NCI-H2196 (cell line): ENCODE results near the gene LRRC7.

Source experiments
- DNase-seq: peaks from one replicate; lab custom pipeline; 2025; ENCODE audit not compliant: unreplicated experiment; lab: John Stamatoyannopoulos, UW

Gene LRRC7

DNA sequence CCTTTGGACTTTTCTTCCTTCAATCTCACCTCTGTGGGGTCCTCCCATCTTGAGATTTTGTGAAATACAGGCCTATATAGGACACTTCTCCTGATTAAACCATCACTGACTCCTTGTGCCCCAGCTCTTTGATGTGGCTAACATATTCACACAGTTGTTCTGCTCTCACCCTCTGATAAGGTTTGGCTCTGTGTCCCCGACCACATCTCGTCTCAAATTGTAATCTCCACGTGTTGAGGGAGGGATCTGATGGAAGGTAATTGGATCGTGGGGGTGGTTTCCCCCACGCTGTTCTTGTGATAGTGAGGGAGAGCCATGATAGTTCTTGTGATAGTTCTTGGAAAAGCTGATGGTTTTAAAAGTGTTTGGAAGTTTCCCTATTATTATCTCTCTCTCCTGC lies 19.7 kb downstream of the LRRC7 start:
- no peak for DNase-seq

DNA sequence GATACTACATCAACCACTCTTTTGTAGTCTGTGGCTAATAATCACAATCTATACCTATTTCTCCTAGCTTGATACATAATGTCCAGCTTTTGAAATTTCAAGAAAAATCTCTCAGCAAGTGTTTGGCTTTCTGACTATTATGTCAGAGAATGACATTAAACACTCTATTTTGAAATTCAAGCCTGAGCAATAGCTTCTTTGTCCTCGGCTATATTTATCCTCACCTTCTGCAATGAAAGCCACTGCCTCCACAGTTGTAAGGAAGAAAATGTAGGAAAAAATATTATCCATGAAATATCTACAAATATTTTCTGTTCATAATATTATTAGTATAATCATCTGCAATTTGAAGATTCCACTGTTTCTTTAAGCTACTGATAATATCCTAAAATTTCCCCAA lies 22.1 kb downstream of the LRRC7 start:
- no peak for DNase-seq

DNA sequence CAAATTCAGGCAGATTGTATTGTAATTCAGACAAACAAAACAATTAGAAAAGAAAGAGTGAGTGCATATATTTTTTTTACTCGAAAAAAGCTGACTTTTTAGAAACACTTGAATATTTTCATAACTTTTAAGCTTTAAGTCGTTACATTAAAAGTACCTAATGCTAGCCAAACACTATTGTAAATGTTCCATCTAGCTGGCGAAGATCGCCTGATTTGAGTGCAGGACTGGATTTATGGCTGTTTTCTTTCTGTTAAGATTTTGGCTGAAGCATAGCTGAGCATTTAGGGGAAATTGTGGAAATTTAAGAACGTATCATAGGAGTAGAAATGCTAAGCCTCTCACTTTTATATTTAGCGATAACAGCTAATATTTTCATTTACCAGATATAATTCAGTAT lies 24.6 kb downstream of the LRRC7 start:
- no peak for DNase-seq

DNA sequence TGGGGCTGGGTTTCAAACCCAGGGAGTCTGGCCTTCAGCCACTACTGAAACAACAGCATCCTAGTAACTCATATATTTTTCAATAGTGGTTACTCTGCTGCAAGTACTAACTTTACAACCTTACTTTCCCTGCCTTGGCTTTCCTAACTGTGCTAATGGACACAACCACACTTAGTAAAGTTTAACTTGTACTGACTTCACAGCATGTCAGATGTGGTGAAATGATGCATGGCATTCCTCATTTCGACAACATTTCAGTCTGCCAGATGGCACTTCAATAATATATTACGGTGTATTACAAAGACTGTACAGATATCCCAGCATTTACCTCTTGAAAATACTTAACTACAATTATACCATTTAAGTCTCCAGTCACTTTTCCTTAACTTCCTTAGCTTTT lies 27.8 kb downstream of the LRRC7 start:
- no peak for DNase-seq

DNA sequence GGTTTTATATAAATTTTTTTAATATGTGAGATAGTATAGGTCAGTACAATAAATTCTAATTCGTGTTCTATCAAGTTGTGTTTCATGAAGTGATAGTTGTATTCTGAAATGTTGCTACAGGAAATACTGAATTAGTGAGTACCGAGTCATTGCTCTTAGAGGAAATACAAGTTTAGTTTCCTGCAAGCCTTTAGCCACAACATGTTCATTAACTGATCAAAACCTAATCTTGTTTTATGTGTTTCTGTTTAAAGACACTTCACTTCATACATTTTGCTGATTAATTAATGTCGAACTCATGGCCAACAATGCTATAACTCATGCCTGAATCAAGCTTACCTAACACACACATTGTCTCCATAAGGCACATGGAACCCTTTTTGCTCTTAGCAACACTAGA lies 43.6 kb downstream of the LRRC7 start:
- no peak for DNase-seq

DNA sequence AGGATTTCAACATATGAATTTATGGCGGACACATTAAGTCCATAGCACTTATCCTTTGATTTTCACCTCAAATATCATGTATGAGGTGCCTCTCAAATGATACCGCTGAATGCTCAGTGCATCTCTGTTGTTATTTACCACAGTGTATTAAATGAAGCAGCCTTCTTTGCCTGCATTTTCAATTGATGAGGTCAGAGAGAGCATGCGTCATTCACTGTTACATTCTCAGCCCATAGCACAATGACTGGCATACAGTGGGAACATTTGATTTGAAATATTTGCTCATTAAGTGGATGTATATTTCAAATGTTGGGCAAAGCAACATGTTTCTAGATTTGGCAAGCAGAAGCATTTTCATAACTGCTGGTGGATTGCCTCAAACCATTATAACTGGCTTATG lies 45.7 kb downstream of the LRRC7 start:
- no peak for DNase-seq

DNA sequence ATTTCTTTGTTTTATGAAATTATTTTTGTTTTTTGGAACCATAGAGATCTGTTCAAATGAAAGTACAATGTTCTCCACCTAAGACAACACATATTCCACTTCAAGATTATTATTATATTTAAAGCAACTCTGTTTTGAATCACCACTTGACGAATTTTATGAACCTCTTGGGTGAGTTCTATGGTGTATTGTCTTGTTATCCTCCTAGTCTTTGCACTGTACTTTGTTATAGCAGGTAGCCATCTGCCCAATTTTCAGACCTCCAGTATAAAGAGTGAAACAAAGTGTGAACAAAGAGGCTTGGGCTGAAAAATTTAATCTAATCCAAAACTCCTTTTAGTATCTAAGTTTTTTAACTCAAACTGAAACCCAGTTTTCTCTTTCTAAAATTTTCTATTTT lies 71.0 kb downstream of the LRRC7 start:
- DNase-seq, result no peak

DNA sequence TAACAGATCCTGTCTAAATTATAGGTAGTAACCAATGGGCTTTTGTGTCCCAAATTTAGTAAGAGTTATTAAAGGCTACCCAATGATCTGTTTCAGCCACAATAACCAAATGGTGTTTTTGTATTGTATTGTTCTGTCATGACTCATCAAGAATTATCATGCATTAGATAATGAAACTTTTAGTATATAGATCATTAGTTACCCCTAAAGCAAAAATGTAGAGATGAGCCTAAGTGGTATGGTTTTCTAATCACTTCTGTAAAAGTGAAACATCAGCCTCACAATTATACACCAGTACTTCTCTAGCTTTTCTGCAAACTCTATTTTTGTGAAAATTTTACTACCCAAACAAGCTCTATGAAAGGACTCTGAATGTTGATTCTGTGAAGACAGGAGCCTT lies 71.4 kb downstream of the LRRC7 start:
- DNase-seq, result peak; percentile 8

DNA sequence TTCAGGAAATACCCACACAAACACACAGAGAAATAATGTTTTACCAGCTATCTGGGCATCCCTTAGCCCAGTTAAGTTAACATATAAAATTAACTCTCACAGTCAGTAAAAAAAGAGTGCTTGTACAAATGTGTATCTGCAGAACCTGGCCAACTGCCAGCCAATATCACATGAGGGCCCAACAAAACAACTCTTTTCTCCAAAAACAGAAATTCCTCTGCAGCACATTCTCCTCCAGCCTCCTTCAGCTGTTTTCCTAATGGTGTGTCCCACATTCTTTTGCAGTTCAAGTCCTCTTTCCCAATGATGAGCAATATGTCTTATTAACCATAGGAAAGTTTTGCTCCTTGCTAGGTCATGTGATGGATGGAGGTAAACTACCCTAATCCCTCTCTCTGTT lies 75.5 kb downstream of the LRRC7 start:
- DNase-seq, result no peak

DNA sequence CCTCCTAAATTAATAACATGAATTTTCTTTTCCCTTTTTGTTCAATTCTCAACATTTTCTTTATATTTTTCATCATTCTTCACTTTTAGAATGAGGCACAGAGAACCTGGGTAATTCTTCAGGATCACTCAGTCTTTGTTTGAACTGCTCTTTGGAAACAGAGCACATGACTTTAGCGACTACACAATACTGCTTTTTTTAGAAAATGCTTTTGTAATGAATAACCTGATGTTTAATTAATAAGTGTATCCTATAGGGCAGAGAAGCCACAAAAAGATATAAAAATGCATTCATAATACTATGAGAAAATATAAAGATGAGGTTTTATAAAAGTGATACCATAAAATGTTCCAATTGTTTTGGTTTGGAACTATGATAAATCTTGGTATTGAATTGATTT lies 77.8 kb downstream of the LRRC7 start:
- no peak for DNase-seq

DNA sequence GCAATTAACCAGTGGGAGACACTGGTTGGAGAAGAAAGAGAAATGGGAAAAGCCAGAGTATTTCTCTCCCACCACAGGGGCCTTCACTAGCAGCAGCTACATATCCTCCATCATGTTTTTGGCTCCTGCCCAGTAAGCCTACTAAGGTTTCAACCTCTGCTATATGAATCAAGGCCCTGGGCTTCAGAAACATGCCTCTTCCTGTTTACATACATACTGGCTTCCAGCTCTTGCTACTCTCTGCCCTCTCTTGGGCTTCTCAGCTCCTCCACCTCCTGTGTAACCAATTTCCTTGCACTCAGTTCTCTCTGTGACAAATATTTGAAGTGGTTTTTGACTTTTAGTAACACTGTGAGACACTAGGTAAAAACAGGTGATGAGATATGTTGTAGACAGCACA lies 80.8 kb downstream of the LRRC7 start:
- peak; percentile 31 for DNase-seq

DNA sequence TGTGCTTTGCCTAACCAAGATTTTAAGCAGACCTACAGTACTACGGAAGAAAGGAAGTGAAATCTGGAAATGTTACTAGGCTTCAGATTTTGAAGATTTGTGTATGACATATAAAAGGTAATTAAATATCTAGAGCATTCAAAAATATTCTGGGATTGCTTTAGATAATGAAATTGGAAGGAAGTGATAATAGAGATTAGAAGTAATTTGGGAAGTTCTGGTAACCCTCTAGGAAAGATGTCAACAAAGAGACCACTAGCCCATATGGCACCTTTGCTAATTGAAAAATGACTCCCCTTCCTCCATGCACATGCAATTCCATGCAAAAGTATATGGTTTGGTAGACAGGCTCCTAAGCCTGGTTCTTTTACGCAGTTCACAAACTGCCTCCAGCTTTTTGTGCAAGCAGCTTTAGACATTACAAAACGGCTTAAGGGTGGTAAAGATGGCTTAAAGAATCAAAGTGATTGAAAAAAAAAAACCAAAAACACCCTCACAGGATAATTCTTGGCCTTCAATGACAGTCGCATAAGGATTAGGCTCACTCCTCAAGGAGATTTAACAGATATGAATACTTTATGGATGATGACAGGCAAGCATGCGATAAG lies 81.8 kb downstream of the LRRC7 start:
- no peak for DNase-seq

DNA sequence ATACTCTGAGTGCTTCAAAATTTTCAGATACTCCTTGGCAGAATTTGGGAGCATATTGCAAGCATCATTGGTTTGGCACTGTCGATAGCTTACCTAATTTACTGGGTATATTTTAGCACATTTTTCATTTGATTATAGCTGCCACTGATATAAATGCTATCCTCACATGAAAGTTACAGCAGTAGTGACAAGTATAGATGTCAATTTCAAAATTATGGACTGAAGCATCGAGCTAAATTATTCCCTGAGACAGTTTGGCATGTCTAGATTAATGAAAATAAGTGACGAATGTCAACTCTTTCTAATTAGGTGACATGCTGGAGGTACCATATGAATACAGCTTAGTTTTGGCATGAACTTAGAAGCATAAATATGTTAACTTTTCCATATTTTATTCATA lies 83.1 kb downstream of the LRRC7 start:
- DNase-seq, result no peak

DNA sequence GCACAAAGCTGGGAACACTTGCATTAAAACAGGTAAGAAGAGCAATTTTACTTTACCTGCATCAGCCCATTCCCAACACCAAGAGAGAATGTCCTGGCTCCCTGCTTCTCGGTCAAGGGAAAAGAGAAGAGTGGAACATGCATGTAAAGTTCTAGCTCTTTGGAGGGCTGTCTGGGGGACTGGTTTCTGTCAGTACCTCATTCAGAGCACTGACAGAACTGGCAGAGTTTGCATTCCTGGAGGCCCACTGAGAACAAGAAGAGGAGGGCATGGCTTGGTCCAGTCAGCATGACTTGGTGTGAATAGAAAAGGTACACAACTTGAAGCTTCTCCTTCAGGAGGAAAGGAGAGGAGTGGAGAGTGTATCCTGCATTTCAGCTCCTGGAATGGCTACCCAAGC lies 83.9 kb downstream of the LRRC7 start:
- DNase-seq, result no peak

DNA sequence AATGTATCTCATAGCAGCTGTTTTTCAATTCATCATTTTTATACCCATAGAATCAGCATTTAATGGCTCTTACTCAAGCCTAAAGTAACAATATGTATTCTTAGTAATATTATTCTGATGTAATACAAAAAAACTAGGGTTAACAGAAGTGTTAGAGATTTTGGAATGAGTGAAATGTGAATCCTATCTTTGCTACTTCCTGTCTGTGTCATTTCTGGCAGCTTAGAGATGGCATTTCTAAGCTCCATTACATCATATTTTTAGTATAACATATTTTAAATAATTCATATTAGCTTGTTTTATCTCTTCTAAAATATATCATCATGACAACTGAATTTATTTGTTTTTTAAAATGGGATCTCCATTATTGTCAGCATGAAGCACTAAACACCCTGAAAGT lies 90.2 kb downstream of the LRRC7 start:
- DNase-seq, result no peak

DNA sequence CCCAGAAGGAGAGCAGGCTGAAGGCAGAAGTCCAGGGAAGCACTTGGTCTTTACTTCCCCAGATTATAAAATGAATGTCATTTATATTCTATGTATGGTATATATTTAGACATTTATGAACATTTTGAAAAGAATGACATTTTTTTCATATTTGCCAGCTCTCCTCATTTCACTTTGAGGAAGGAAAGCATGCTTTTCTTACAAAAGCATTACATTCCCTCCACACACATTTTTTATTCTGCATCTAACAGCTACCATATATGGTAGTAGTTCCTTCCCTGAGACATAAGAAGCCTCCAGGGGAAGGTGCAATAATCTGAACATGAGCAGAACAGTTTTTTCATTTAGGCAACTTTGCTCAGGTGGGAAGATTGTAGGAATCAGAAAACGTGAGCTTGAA lies 94.0 kb downstream of the LRRC7 start:
- DNase-seq, result no peak

DNA sequence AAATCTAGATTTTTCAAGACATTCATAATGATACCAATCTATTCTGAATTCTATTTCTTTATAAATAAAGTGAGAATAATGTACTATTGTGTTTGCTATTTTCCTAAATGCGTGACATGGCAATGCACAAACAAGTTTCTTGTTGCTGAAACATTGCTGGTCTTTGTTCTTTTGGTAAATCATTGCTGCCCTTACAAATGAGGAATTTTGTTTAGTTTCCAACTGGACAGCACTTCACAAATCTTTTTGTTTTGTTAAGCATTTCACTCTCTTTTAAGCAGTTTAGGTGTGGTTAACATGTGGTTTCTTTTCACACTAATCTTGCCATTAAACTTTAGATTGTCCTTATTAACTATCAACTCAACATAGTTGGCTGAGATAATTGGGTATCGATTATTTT lies 94.6 kb downstream of the LRRC7 start:
- no peak for DNase-seq

DNA sequence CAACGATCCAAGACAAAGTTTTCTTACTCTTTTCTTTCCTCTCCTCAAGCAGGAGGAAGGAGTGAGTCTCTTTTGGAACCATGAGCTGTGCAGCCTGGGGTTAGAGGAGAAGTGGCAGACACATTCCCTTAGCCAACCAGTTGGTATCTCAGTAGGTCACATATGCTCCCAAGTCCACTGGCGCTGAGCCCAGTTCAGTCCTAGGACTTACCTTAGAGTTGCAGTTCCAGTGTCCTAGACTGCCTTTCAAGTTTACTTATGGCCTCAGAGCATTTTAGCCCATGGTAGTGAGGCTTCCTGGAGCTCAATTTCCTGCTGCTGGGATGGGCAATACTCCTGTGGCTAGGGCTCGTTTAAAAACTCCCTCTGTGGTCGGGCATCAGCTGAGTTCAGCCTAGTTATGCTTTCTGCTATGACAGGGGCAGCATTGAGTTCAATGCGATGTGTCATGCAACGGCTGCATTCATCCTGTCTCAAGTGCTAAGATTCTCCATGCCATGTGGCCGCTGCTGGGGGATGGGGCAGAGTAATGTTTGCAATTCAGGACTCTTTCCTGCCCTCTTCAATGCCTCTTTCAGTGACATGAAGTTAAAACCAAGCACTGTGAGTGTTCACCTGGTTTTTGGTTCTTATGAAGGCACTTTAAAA lies 103.8 kb downstream of the LRRC7 start:
- no peak for DNase-seq

DNA sequence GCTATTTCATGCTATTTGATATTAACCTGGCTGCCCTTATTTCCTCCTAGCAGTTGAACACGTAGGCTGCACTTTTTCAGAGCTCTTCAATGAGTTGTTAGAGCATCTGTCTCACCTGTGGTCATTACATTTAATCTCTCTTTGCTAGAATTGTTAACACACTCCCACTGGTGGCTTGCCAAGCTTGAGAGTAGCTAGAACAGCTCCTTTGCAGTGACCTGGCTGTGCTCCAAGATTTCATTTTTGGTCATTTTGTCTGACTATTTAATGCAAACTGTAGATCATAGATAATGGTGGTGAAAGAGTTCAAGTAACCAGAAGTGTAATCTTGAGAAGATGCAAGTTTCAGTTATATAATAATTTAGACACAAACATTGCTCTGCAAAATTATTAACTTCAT lies 105.6 kb downstream of the LRRC7 start:
- DNase-seq, result peak; percentile 53

DNA sequence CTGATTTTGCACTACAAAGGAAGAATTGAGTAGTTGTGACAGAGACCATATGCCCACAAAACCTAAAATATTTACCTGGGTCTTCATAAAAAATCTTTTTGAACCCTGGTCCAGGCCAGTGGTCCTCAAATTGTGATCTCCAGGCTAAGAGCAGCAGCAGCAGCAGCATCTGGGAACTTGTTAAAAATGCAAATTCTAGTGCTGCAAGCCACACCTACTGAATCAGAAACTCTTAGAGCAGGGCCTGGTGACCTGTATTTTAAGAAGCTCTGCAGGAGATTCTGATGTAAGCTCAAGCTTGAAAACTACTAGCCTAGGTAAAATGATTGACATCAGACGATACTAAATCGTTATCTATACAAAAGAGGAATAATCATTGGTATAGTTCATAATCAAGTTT lies 112.2 kb downstream of the LRRC7 start:
- DNase-seq, result no peak

DNA sequence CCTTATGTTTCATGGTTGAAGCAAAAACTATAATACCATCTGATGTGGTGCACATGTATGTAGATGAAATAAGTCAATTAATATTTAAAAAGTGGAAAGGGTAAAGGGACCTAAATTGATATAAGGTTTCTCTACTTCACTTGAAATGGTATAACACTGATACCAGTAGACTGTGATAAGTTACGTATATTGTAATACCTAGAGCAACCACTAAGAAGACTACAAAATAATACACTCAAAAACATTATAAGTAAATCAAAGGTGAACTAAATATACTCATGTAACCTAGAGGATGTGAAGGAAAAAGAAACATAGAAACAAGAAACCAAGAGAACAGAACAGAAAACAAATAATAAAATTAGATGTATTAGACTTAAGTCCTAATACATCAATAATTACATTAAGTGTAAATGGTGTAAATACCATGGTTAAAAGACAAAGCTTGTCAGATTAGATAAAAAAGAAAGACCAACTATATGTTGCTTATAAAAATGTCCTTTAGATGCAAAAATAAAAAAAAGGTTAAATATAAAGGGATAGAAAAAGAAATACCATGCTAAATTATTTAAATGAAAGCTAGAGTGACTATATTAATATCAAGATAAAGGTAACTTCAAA lies 118.8 kb downstream of the LRRC7 start:
- no peak for DNase-seq

DNA sequence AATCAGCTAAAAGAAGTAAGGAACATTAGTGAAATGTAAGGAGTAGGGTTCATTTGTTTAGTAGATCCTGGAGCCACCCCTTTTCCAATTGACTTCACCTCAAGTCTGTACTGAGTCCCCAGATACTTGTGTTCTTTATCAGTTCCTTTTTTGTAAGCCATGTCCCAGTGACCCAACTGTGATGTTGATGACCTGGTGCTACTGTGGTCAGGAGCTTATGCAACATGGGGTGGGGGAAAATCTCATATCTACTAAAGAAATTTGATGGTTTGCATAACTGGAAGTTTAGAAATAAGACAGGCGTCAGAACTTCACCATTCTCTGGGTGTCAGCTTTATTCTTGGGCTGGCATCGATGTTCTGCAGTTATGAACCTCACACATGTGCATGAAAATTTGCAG lies 120.5 kb downstream of the LRRC7 start:
- DNase-seq, result no peak

DNA sequence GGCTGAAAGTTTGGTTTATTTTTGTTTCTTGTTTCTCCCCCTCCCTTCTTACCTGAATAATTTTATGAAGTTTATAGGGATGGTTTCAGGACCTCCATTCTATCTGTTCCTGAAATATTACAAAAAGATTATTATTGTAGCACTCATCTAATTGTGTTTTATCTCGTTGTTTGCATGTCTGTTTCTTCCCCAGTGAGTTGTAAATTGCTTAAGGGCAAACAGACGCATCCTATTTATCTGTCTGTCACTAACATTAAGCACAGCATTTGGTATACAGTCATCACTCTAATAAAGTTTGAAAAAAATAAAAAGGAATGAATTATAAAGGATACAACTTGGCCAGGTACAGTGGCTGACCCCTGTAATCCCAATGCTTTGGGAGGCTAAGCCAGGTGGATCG lies 123.5 kb downstream of the LRRC7 start:
- DNase-seq, result no peak
